Measurements from ENCODE around the gene DLL1. TPM values are rescaled to one million over a fixed set of nuclear protein-coding genes. Genes with fewer than 3 reads are reported as not detected.

The DLL1 gene
- total RNA-seq, 1 donor from 2014 or later = not detected

DNA sequence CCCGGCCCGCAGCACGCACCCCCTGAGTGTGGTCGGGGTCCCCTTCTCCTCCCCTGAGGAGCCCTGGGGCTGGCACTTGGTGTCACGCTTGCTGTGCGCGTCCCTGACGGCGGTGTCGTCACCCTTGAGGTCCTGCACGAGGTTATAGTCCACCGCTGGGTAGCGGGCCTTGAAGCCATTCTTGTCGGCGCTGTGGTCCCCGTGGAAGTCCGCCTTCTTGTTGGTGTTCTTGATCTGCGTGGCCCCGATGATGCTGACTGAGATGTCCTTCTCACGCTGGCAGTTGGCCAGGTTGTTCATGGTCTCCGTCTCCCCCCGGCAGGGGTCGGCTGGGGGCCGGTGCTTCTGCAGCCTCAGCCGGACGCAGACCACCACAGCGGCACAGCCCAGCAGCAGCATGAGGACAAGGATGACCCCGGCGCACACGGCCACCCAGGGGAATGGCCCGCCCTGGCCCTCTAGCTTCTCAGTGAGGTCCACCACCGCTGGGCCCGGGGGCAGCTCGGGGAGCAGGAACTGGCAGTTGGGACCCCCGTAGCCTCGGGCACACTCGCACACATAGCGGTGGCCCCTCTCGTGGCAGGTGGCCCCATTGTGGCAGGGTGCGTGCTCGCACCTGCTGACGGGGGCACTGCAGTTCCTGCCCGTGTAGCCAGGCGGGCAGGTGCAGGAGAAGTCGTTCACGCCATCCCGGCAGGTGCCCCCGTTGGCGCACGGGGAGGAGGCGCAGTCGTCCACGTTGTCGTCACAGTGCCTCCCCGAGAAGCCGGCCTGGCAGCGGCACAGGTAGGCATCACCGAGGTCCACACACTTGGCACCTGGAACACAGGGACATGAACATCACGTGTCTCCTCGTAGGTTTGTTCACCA, 7.4 kb downstream of the DLL1 start:
- intact Hi-C loops (cut with micrococcal nuclease) = no loop called here

DNA sequence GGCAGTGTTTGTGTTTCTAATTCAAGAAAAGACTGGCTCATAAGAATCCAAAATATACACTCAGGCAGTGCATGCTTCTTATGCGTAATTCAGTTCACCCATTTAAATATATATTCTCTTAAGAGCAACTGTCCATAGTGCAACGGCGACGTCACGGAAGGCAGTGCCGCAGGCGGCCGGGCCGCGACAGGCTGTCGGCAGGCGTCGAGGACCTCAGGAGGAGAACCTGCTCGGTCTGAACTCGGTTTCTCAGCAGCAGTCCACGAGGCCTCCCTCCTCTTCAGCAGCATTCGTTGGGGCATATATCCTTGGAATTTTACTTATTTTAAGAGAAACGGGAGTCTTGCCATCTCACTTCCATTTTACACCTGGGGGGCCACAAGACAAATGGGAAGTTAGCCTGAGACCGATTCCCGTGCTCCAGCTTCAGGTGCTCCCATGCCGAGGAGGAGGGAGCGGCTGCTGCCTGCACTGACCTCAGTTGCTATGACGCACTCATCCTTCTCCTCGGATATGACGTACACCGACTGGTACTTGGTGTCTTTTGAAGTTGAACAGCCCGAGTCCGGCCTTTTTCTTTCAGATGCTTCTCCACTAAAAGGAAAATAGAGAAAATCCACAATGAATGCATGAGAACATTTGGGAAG, 8.2 kb downstream of the DLL1 start:
- intact Hi-C loops (cut with micrococcal nuclease) = no loop called here

DNA sequence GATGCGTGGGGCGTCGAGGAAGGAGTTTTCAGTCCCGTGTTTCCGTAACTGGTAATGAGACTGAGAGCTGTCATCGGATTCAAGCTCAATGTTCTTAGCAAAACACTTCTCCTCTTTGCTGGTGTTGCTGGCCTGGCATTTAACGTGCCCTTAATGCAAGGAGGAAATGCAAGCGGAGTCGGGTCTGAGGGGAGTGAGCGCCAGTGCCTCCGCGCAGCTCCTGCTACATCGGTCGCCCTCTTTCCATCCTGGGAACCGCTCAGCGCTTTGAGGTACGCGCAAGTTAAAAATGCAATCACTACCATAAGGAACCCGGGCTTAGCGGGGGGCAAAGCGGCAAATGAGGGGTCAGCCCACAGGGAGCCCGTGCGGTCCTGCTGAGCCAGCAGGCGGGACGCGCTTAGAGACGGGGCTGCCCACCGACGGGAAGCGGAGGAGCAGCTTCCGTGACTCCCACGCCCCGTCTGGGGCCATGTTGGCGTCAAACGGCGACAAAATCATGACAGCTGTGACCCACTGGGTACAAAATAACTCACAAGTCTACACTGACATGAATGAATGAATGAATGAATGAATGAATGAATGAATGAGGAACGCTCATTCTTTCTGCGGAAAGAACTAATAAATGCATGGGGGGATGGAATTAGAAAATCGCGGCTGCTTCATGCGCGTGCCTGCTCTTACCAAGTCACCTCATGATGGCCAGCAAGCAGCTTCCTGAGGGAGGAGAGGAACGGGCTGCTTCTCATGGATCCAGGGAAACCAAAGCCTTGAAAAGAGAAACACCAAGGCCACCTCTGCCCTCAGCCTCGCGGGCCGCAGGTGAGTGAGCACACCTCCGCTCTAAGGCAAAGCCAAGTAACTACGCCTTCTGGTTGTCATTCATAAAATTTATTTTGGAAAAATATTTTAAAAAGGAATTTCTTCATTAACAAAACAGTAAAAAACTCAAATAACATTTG, 9.3 kb downstream of the DLL1 start:
- intact Hi-C loops (cut with micrococcal nuclease) = no loop called here

DNA sequence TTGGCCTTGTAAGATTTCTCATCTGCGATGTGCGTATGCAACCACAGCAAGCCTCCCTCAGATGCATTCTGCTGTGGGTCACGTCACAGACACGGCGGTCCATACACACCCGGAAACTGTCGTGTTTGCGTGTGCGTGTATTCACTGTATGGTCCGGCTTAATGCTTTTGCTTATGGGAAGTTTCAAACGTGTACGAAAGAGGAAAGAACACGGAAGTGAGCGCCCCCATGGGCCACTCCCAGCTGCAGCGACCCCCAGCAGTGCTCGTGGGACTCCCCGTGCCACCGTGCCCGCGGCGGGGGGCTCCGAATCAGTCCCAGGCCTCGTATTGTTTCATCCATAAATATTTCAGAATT, 10.2 kb downstream of the DLL1 start:
- intact Hi-C loops (cut with micrococcal nuclease) = no loop called here

DNA sequence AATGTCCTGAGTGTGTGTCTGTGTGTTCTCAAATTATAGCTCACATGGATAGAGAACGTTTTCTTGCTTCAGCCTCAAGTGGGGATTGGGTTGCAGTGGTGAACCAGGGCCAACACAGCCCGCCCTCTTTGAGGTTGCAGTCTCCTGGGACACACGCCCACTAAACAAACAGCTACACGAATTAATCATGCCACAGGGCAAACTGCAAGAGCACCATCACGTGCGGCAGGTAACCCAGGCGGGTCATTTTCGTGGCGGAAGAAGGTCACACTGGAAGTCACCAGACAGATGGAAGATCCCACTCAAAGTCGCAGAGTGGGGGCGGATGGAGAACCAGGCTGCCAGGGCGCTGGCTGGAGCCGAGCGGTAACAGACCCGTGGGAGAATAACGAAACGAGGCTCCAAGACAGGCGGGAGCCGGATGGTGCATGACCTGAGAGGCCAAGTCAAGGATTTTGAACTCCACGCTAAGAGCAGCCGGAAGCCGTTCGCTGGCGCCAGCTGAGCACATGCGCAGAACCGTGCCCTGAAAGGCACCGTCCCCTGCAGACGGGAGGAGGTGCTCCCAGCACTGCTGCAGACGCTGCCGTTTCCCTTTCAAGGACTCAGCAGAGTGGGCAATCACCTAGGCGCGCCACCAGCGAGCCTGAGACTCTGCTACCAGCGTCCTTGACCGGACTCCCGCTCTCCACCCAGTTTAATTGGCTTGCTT, 10.7 kb downstream of the DLL1 start:
- intact Hi-C loops (cut with micrococcal nuclease) = no loop called here

DNA sequence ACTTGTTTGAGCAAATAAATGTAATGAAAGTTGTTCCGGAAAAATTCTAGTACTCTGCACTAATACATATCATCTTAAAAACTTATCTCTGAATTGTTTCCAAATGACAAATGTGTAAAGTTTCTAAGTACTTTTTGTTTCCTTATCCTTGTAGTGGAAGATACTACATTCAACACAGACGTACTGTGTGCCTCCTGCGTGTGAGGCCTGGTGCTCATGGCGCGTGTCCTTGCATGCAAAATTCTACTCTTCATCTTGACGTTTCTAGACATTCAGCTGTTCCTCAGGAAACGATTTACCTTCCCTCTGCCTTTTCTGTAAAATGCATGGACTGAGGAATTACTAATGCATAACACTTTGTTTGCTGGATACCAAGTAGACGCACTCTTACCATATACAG, 11.5 kb downstream of the DLL1 start:
- intact Hi-C loops (cut with micrococcal nuclease) = no loop called here

DNA sequence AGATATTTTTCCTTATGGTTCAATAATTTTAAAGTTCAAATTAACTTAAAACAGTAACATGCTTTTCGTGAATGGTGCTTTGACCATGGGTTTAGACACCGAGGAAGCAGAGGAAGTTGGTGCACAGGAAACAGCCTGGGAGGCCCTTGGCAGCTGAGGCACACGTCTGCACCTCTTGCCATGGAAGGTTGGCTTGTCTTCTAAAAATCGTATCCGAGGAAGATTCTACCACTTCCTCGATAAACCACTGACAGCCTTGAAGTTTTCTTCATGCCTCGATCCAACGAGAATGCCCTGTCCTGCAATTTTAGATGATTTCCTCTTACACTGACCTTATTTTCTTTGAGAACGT, 12.2 kb downstream of the DLL1 start:
- intact Hi-C loops (cut with micrococcal nuclease) = no loop called here

DNA sequence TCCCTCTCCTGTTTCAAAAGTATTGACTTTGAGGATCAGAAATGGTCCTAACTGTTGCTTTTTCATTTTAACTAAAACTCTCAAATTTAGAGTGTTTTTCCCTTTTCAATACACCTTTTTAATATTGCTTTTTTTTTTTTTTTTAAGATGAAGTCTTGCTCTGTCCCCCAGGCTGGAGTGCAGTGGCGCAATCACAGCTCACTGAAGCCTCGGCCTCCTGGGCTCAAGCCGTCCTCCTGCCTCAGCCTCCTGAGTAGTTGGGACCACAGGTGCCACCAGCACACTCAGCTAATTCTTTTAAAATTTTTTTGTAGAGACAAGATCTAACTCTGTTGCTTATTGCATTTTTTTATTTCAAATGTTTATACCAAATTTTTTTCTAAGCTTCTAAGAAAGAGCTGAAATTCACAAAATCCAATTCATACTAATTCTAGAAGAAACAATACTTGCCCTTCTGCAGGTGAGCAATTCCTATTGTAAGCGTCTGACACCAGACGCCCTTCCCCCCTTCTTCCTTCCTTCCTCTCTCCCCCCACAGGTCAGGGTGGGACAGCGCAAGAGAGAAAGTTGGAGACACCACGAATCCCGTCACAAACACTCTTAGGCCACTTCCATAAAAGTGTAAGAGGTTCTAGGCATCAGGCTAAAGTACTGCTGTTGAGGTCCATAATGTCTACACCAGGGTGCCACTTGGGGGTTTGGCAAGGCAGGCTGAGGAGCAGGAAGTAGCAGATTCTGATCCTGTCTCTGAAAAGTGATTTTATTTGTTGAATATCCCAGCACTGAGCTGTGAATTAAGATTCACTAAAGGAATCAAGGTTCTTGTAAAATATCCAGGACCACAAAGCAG, 12.8 kb downstream of the DLL1 start:
- intact Hi-C loops (cut with micrococcal nuclease) = no loop called here

DNA sequence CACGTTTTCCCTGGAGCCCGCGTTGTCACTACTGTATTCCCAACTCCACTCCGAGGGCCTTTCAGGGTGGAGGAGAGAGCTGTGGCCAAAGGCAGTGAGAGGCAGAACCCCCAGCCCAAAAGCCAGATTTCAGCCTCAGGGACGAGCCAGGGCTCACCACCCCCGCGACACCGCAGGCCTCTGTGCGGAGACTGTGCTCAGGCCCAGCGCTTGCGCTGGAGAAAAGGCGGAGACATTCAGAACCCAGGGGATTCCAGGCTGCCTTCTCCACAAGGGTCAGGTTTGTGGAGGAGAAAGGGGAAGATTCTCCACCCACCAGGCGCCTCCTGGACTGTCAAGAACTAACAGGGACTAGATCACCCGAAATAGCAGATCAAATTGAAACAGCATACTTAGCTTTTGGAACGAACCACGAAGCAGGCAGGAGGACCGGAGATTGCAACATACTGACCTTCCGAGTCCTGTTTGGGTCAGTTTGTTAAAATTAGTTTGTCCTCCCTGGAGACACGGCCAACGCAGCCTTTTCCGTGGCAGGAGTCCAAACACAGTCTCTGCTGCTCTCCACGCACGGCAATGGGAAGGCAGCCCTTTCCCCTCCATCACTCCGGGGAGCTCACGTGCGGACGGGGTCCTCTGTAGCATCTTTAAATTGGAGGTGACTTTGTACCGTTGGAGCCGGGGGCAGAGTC, 14.4 kb downstream of the DLL1 start:
- intact Hi-C loops (cut with micrococcal nuclease) = no loop called here

DNA sequence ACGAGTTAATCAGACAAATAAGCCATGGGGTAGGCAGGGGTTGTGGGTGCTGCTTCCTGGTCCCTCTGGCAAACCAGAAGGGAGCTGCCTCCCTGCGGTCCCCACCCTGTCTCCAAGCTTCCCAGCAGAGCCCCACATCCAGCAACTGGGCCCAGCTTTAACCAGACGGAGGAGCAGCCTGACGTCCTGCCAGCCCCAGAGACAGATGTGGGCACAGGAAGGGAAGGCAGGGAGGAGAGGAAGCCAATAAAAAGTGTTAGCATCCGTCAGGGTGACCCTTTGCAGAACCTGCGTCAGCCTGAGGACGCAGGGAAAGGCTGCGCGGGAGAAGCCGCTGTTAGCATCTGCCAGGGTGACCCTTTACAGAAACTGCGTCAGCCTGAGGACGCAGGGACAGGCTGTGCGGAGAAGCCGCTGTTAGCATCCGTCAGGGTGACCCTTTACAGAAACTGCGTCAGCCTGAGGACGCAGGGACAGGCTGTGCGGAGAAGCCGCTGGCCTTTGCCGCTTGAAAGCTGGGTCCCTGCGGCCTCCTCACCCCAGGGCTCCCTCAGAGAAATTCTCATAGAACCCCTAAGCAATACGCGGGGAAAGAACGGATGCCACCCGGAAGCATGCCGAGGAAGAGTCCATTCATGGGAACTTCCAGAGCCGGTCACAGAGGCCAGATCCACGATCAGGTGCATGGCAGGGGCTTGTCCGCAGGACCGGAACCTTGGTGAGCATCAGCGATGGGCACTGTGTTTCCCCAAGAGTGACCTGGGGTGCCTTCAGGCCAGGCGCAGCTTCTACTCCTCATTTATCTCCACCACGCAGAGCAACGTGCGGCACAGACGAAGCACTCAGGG, 15.9 kb downstream of the DLL1 start:
- intact Hi-C loops (cut with micrococcal nuclease) = no loop called here

DNA sequence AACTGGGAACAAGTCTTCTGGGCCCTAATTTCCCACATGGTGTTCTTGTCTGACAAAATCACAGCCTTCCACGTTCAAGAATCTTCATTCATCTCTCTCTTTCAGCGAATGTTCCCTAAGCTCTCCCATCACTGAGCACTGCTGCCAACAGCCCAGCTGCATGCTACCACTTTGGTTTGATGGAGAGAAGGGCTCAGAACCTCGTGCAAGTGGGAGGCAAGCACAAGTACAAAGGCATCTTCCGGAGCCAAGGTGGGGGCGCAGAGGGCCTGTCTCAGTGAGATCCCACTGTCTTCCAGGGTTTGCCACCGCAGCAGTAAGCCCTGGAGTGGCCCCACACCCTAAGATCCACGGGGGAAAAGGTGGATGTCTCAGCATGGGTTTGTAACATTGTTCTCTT, 17.2 kb downstream of the DLL1 start:
- intact Hi-C loops (cut with micrococcal nuclease) = loop anchor here (2.0 kb wide), 1 partner anchor 17 kb away; the partner anchor contains the start of gene DLL1

DNA sequence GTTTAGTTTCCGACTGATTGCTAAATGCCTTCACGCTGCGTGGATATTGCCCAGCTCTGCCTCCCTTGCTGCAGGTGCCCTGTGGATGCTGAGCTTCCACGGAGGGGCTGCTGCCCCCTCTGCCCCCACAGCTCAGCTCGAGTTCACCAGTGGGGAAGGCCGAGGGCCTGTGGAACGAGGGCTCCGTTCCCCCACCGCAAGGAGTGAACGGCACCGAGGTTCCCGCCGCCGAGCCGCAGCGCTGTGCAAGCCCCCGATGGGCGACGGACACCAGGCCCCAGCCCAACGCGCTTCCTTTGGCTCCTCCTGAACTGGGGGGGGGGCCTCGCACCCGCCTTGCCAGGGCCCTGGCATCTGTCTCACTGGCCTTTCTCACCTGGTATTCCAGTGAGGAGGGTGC, 17.7 kb downstream of the DLL1 start:
- intact Hi-C loops (cut with micrococcal nuclease) = loop anchor here (2.0 kb wide), 1 partner anchor 18 kb away; the partner anchor contains the start of gene DLL1

DNA sequence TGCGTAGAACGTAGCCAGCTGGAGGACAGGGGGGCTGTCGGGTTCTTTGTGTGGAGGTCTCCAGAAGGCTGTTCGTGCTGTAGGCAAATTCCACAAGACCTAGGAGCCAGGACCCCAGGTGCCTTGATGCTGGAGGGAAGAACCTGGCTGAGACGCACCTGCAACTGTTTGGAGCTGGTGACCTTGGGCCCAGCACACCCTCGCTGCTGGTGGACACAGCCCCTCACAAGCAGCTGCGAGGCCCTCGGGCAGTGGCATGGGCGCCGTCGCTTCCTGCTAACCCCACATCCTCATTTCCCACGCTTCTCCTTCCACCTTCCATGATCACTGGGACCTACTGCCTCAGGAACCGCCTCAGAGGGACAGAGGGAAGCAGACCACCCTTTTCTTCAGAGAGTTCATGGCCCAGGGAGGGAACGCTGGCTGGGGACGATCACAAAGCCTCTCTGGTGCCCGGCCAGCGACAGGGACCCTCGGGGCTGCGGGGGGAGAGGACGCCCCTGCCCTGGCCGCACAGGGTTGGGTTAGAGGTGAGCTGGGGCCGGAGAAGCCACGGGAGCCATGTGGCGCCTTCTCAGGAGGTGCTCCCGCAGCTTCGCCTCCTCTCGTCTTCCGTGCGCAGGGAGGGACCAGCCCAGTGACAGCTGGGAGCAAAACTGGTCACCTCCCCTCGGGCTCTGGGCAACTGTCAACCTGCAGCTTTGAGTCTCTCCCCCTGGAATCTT, 18.4 kb downstream of the DLL1 start:
- intact Hi-C loops (cut with micrococcal nuclease) = loop anchor here (2.0 kb wide), 1 partner anchor 18 kb away; the partner anchor contains the start of gene DLL1

DNA sequence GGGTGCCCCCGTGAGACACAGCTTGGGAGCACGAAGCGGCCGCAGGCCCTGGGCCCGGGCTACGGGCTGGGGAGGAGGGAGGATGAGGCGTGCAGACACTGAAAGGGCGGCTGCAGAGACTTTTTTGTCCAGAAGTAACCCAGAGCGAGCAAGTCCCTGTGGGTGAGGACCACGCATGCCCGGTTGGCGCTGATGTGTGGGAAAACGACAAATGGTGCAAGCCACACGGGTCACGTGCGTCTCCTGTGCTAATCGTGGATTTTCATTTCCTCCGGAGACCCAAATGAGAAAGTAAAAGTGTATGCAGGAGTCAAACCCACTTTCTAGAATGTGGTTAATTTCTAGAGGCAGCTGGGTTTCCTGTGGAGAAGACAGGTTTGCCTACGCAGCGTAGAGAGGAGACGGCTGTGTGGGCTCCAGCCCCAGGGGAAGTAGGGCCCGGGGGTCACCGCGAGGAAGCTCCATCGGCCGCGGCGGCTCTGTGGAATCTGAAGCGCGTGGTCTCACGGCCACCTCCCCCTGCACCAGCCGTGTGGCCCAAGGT, 19.0 kb downstream of the DLL1 start:
- intact Hi-C loops (cut with micrococcal nuclease) = loop anchor here (2.0 kb wide), 1 partner anchor 19 kb away; the partner anchor contains the start of gene DLL1

DNA sequence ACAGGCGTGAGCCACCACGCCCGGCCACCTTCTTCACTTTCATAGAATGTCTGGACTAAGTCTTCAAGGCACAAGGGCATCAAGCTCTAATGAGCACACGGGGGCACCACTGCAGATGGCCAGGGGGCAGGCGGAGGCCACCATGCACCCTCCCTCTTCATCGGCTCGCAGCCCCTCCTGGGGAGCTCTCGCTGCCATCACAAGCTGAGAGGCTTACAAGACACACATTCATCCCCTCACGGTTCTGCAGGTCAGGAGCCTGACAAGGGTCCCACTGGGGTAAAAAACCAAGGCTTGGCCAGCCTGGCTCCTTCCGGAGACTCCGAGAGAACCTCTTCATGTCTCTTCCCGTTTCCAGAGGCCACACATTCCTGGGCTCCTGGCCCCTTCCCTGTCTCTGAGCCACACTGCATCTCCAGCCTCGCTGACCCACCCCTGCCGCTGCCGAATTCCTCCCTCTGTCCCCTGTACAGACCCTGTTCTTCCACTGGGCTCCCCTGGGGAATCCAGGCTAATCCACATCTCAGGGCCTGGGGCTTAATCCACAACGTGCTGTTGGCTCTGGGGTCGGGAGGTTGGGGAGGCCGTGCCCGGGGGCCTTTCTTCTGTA, 19.8 kb downstream of the DLL1 start:
- intact Hi-C loops (cut with micrococcal nuclease) = no loop called here

DNA sequence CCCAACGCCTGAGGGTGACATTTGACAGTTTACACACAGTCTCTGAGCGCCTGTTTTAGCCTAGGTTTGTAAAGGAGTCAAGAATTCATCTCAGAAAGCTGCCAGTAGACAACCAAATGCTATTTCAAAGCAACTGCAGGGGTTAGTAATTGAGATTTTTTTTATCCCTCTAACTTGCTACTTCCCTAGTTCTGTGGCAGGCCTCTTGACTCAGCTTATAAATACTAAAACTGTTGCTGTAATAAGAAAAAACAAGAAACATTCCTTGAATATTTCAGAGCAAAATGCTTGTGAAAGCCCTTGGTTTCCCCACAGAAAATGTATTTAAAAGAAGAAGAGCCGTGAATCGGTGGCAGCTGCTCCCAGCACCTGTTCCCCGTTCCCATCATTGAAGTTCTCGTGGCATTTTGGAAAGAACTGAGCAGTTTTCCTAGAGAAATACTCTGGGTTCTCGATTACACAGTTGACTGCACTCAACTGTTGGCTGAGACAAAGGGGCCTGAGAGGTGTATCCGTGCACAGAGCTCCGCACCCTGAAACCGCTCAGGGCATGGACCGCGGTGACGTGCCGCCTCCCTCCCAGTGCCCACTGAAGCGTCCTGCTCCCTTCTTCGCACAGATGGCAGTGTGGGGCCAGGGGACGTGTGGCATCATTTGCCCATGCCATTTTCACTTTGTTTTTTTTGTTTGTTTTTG, 20.9 kb downstream of the DLL1 start:
- intact Hi-C loops (cut with micrococcal nuclease) = no loop called here
